ENCODE data around the gene ARRDC1. TPM values are rescaled to one million over a fixed set of nuclear protein-coding genes. Genes with fewer than 3 reads are reported as not detected.
A peak's percentile ranks its signal among the peaks of the same experiment; 100 is the strongest.

Gene ARRDC1
- total and polyA plus RNA-seq, 9 of the 15 experiments (the other 6 are each of a cell fraction or from before 2014, with no cell fraction given): 0.21 to 45.3 (median 18.6) TPM

- no peak for TF ChIP-seq STAT6 (CRISPR knock-in tag; IDR thresholded peaks at IDR 0.05)
- no peak for TF ChIP-seq TAL1 (IDR thresholded peaks at IDR 0.05)
- no peak for TF ChIP-seq CGGBP1 (CRISPR knock-in tag; IDR thresholded peaks at IDR 0.05)
- no peak for TF ChIP-seq CBX5 (IDR thresholded peaks at IDR 0.05; ENCODE audit: borderline replicate concordance, low read depth)
- no peak for TF ChIP-seq HIVEP1 (CRISPR knock-in tag; IDR thresholded peaks at IDR 0.05)
- TF ChIP-seq ZNF384 (IDR thresholded peaks at IDR 0.05; ENCODE audit: low read depth, low read length): peak; percentile 62; the same call in 1 of the 2 replicates
- TF ChIP-seq EWSR1 (IDR thresholded peaks at IDR 0.05; ENCODE audit: borderline replicate concordance, low read depth, partially characterized antibody): no peak
- no peak for TF ChIP-seq SMAD4 (CRISPR knock-in tag; conservative IDR thresholded peaks at IDR 0.05)
- no peak for TF ChIP-seq ATF3 (IDR thresholded peaks at IDR 0.05)
- TF ChIP-seq ATF3 (CRISPR knock-in tag; conservative IDR thresholded peaks at IDR 0.05): no peak
- no peak for TF ChIP-seq ZNF583 (CRISPR knock-in tag; IDR thresholded peaks at IDR 0.05)
- no peak for TF ChIP-seq ESRRA (IDR thresholded peaks at IDR 0.05; ENCODE audit: borderline replicate concordance, low read depth)
- TF ChIP-seq YBX1 (IDR thresholded peaks at IDR 0.05): no peak
- peak; percentile 27 to 32 (median 29); a peak in 2 of 6 replicates for TF ChIP-seq CTCF (IDR thresholded peaks at IDR 0.05 in 2 of 3, conservative IDR thresholded peaks at IDR 0.05 in 1 of 3; ENCODE audit: insufficient read depth in 2 of 3, low read depth in 1 of 3, low read length in 3 of 3)
- no peak for TF ChIP-seq RNF219 (CRISPR knock-in tag; IDR thresholded peaks at IDR 0.05)
- no peak for TF ChIP-seq BCOR (IDR thresholded peaks at IDR 0.05)
- TF ChIP-seq CBX8 (IDR thresholded peaks at IDR 0.05; ENCODE audit: borderline replicate concordance, extremely low read depth, low read depth, low read length, poor library complexity, severe bottlenecking): no peak
- TF ChIP-seq HMG20A (CRISPR knock-in tag; conservative IDR thresholded peaks at IDR 0.05): no peak
- TF ChIP-seq NFIX (CRISPR knock-in tag; IDR thresholded peaks at IDR 0.05; ENCODE audit: low read depth): no peak
- TF ChIP-seq DNMT1 (IDR thresholded peaks at IDR 0.05): no peak
- no peak for TF ChIP-seq ZNF239 (CRISPR knock-in tag; IDR thresholded peaks at IDR 0.05)
- TF ChIP-seq ZNF766 (CRISPR knock-in tag; conservative IDR thresholded peaks at IDR 0.05): no peak
These were observed 15.8 kb downstream of the ARRDC1 start (continued) for GRCh38 chr9:137621131-137621757.

Data from K562 (cell line).